IPS-18a (cell line): ENCODE data around the gene NUDCD3.

Experiments used
- H3K27ac ChIP-seq: one replicate; pipeline ENCODE4 v1.5.1; 2013; ENCODE audit warnings: low read length
- H3K27me3 ChIP-seq: one replicate; pipeline ENCODE4 v1.6.1; 2013; ENCODE audit warnings: mild to moderate bottlenecking, low read length; ENCODE audit not compliant: control insufficient read depth, insufficient read depth
- H3K36me3 ChIP-seq: one replicate; pipeline ENCODE4 v1.6.1; 2013; ENCODE audit warnings: low read depth, low read length; ENCODE audit not compliant: control insufficient read depth
- H3K4me1 ChIP-seq: one replicate; pipeline ENCODE4 v1.6.1; 2013; ENCODE audit warnings: low read depth, low read length; ENCODE audit not compliant: control insufficient read depth
- H3K4me3 ChIP-seq: one replicate; pipeline ENCODE4 v1.5.1; 2013; ENCODE audit warnings: low read length
- H3K9ac ChIP-seq: one replicate; pipeline ENCODE4 v1.6.1; 2013; ENCODE audit warnings: mild to moderate bottlenecking, low read length, moderate library complexity
- H3K9me3 ChIP-seq: one replicate; pipeline ENCODE4 v1.6.1; 2013; ENCODE audit warnings: low read depth, low read length; ENCODE audit not compliant: control insufficient read depth

The NUDCD3 gene

DNA sequence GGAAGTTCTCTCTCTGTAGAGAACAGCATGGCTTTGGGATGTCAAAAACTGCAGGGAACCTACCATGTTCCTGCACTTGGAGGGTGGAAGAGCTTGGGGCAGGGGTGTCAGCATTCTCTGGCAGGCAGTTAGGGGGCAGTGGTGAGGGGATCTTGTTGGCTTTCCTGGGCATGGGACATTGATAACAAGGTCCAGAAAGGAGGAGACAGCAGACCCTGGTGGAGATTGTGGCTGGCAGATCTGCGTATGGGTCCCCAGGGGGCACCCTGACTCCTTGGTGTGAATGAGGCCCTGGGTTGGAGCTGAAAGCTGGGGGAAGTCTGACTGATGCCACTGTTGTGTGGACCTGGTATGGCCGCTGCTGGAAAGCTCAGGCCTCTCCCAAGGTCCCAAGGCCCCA is 142.2 kb downstream of the NUDCD3 start:
- Histone ChIP-seq H3K36me3 (no peaks in the 10 kb centered on the region), H3K9me3 (no peaks in the 10 kb centered on the region), H3K27ac (no peak overlapping the region), H3K9ac (no peak overlapping the region), H3K4me3 (no peak overlapping the region), H3K27me3 (no peaks in the 10 kb centered on the region), H3K4me1 (no peaks in the 10 kb centered on the region)

DNA sequence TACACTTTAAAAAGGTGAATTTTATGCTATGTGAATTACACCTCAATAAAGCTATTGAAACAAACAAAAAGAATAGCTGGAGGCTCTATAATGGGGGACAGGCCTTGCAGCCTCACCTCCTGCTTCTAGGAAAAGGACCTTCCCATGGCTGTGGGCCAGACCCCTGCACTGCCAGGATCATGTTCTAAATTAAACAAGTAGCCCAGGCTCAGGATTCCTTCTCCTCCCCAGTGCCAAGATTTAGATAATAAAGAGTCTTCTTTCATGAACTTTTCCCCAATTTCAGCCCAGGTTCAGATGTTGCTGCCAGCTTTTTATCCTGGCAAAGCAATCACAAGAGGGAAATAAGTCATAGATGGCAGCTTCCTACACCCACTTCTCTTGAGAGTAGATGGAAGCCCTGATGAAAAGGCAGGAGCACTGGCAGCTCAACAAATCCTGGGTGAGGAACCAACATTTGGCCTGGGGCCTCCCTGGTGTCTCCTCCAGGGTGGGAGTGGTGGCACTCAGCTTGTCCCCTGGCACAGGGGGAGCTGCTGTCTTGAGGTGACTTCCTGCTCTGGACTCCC is 142.8 kb downstream of the NUDCD3 start:
- H3K9me3 ChIP-seq, result no peaks in the 10 kb centered on the region

DNA sequence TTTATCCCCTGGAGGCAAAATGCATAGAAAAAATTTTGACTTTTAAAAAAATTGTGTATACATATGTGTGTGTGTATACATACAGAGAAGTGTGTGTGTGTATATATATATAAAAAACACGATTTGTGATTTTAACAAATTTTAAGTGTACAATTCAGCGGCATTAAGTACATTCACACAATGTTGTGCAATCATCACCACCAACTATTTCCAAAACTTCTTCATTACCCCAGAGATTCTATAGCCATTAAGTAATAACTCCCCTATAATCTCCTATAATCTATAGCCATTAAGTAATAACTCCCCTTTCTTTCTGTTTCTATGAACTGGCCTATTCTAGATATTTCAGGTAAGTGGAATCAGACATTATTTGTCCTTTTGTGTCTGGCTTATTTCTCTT is 144.4 kb downstream of the NUDCD3 start:
- no peaks in the 10 kb centered on the region for H3K36me3 ChIP-seq
- H3K27me3 ChIP-seq, result no peaks in the 10 kb centered on the region
- no peak overlapping the region for H3K9ac ChIP-seq
- H3K9me3 ChIP-seq, result no peaks in the 10 kb centered on the region
- no peak overlapping the region for H3K4me3 ChIP-seq
- H3K27ac ChIP-seq, result no peak overlapping the region
- no peaks in the 10 kb centered on the region for H3K4me1 ChIP-seq

More for the DNA sequence above, 142.8 kb downstream of the NUDCD3 start:
- no peaks in the 10 kb centered on the region for H3K36me3 ChIP-seq
- no peak overlapping the region for H3K9ac ChIP-seq
- no peak overlapping the region for H3K4me3 ChIP-seq
- no peaks in the 10 kb centered on the region for H3K4me1 ChIP-seq
- H3K27me3 ChIP-seq, result no peaks in the 10 kb centered on the region
- no peak overlapping the region for H3K27ac ChIP-seq

DNA sequence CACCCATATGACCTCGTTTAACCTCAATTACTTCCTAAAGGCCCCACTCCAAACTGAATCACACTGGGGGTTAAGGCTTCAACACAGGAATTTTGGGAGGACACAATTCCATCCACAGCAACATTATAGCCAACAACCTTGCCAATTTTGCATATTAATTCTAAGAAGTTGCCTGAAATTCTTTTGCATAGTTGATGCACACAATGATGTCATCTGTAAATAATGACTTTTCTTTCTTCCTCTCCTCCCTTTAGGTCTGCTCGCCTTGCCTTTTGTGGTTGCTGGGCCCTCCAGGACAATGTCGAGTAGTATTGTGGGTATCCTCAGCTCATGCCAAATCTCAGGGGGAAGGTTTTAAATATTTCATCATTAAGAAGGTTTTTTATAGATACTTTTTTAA is 149.1 kb downstream of the NUDCD3 start:
- Histone ChIP-seq H3K27me3 (no peaks in the 10 kb centered on the region), H3K36me3 (no peaks in the 10 kb centered on the region), H3K9me3 (no peaks in the 10 kb centered on the region), H3K9ac (no peak overlapping the region), H3K4me3 (no peak overlapping the region), H3K27ac (no peak overlapping the region), H3K4me1 (no peaks in the 10 kb centered on the region)

DNA sequence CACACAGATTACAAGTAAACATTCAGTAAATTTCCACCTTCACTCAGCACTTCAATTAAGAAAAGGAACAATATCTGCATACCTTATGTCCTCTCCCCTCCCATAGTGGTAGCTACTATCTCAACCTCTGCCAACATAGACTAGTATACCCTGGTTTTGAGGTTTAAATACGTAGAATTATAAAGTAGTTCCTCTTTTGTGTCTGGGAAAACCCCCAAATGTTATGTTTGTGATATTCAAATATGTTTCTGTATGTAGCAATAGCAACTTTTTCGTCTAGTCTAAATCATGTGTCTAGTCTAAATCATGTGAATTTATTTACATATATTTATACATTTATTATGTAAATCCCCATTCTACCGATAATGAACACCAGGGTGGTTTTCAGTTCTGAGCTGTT is 151.9 kb downstream of the NUDCD3 start:
- H3K4me1 ChIP-seq, result no peaks in the 10 kb centered on the region
- H3K27ac ChIP-seq, result no peak overlapping the region
- no peaks in the 10 kb centered on the region for H3K36me3 ChIP-seq
- no peak overlapping the region for H3K4me3 ChIP-seq
- H3K27me3 ChIP-seq, result no peaks in the 10 kb centered on the region
- H3K9ac ChIP-seq, result no peak overlapping the region
- no peaks in the 10 kb centered on the region for H3K9me3 ChIP-seq

DNA sequence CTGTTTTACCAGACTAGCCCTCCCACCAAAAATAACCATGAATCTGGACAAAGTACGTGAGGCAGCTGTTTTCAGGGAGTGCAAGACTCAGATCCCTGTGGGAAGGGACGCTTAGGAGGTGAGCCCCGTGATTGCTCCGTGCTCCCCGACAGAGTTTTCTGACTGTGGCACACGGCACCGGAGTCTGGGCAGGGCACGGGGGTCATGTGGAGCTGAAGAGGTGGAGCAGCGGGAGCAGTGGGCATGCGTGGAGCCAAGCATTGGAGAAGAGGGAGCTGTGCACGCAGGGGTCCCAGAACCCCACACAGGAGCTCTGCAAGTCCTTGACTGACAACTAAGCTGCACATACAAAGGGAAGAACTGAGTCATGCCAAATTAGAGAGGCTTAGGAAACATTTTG is 154.0 kb downstream of the NUDCD3 start:
- Histone ChIP-seq H3K9ac (no peak overlapping the region), H3K27ac (no peak overlapping the region), H3K4me1 (no peaks in the 10 kb centered on the region), H3K36me3 (no peaks in the 10 kb centered on the region), H3K9me3 (no peaks in the 10 kb centered on the region), H3K27me3 (no peaks in the 10 kb centered on the region), H3K4me3 (no peak overlapping the region)

DNA sequence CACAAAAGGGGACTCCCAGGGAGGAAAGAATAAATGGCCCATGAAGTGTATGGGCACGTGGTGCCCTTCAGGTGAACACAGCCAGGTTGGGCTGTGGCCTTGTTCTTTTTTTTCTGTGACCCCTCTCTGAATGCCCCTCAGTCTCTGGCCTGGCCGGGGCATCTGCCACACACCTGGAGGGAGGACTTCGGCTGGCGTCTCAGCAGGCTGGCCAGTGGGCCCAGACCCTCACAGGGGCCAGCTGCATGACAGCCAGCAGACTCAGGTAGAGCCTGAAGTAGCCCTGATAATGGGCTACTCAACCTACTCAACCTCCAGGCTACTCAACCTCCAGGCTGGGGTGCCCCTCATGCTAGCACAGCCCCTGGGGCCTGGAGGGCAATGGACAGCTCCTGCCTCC is 155.3 kb downstream of the NUDCD3 start:
- Histone ChIP-seq H3K27ac (no peak overlapping the region), H3K36me3 (no peaks in the 10 kb centered on the region)

DNA sequence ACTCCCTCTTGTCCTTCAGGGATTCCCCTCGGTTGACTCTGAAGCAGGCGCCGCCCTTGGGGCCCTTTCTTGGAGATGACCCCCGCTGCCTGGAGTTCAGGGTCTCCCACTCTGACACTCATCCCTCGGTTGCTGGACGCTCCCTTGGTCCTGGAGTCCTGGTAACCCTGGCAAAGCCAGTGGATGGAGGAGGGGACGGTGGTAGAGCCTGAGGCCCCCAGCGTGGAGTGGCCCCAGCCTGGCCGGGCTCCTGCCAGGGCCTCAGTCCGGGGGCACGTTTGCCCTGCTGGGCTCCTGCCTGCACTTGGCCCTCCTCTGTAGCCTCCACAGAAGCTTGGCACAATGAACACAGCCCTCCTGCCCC is 155.7 kb downstream of the NUDCD3 start:
- Histone ChIP-seq H3K4me1 (no peaks in the 10 kb centered on the region), H3K9me3 (no peaks in the 10 kb centered on the region), H3K27ac (no peak overlapping the region), H3K27me3 (no peaks in the 10 kb centered on the region), H3K9ac (no peak overlapping the region), H3K36me3 (no peaks in the 10 kb centered on the region), H3K4me3 (no peak overlapping the region)

More for the DNA sequence above, 155.3 kb downstream of the NUDCD3 start:
- no peaks in the 10 kb centered on the region for H3K9me3 ChIP-seq
- H3K4me1 ChIP-seq, result no peaks in the 10 kb centered on the region
- H3K4me3 ChIP-seq, result no peak overlapping the region
- H3K27me3 ChIP-seq, result no peaks in the 10 kb centered on the region
- no peak overlapping the region for H3K9ac ChIP-seq

DNA sequence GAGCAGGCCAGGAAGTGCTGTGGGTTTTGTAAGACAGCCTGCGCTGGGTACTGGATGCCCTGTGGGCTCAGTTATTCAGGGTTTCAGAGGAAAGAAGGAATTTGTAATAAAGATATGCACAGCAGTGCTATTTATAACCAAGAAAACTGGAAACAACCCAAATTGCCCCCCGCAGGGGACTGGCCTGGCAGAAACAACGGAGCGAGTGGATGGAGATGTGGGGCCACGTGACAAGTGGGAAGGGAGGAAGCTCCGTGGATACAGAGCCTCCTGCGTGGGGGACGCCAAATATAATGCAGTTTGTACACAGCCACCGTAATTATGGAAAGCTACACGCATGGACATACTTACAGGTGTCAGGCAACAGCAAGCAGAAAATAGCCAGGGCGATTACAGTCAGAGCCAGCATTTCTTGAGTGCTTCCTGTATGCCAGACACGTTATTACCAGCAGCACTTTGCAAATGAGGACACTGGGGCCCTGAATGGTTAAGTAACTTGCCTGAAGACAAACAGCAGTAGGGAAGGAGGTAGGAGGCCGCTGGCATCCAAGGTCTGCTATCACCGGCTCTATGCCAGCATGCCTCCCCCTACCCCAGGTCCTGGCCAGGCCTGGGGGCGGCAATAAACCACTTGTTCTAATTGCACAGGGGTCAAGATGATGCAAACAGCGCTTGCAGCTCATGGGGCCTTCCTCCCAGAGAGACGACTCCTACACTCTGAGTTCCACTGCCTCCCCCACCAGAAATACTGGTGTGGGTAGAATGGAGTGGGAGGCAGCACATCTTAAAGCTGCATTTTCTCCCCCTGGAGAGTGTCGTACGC is 156.3 kb downstream of the NUDCD3 start:
- Histone ChIP-seq H3K4me1 (no peaks in the 10 kb centered on the region), H3K27ac (no peak overlapping the region), H3K9ac (no peak overlapping the region), H3K27me3 (no peaks in the 10 kb centered on the region), H3K9me3 (no peaks in the 10 kb centered on the region), H3K4me3 (no peak overlapping the region), H3K36me3 (no peaks in the 10 kb centered on the region)

DNA sequence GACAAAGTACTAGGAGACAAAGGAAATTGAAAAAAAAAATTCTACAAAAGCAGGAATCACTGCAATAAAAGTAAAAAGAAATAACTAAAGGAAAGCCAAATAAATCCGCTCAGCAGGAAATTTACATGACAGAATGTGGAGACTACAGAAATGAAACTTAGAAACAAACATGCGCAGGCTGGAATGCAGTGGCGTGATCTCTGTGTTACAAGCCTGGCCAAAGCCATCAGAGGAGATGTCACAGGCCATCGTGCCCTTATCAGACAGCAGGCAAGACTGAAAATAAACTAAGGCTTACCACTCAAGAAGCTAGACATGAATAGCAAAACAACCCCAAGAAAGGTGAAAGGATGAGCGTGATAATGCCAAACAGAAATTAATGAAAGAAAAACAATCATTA is 158.8 kb downstream of the NUDCD3 start:
- no peaks in the 10 kb centered on the region for H3K4me1 ChIP-seq
- H3K27ac ChIP-seq, result no peak overlapping the region
- no peaks in the 10 kb centered on the region for H3K36me3 ChIP-seq
- peaks cover 14% of the 10 kb centered on the region for H3K27me3 ChIP-seq
- H3K9me3 ChIP-seq, result no peaks in the 10 kb centered on the region
- no peak overlapping the region for H3K4me3 ChIP-seq
- H3K9ac ChIP-seq, result no peak overlapping the region

DNA sequence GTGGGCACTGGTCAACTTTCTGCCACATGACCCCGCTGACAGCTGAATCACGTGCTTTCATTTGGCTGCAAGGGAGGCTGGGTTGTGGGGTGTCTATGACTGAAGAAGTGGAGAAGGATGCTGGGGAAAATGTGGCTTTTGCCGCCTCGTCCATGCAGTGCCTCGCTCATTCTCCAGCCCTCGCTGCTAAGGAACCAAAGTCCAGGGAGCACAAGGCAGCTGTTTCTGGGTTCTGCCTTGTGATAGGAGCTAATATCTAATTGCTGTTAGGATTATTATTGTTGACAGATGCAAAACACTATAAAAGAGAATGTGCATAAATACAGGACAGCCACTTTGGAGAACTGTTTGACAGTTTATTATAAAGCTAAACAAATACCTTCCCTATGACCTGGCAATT is 160.1 kb downstream of the NUDCD3 start:
- Histone ChIP-seq H3K9ac (no peak overlapping the region), H3K36me3 (no peaks in the 10 kb centered on the region), H3K27ac (no peak overlapping the region), H3K27me3 (peaks cover 24% of the 10 kb centered on the region), H3K4me3 (no peak overlapping the region), H3K4me1 (no peaks in the 10 kb centered on the region), H3K9me3 (no peaks in the 10 kb centered on the region)

DNA sequence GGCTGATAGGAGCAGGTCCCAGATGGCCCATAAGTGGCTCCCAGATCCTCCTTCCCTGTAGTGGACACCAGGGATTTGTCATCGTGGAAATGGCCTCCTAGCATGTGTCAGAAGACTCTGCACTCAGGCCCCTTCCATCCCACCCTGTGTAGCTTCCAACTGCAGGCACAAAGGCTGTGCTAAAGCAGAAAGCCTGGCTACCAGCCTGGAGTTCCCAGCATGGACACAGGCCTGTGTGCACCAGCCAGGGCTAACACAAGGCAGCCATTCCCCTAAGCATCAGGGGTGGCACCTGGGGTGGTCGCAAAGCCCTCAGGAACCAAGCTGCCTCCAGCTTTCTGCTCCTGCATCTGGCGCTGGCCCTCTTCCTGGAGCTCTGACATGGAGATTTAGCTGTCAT is 160.6 kb downstream of the NUDCD3 start:
- H3K9ac ChIP-seq, result no peak overlapping the region
- H3K27me3 ChIP-seq, result peaks cover 25% of the 10 kb centered on the region
- no peaks in the 10 kb centered on the region for H3K9me3 ChIP-seq
- no peaks in the 10 kb centered on the region for H3K4me1 ChIP-seq
- H3K27ac ChIP-seq, result no peak overlapping the region
- H3K4me3 ChIP-seq, result no peak overlapping the region
- no peaks in the 10 kb centered on the region for H3K36me3 ChIP-seq
